Activated CD4-positive, CD25-positive, alpha-beta regulatory T cell (primary cell): Measurements from ENCODE around the gene QRICH2.
A peak's percentile ranks its signal among the peaks of the same experiment; 100 is the strongest.
"Not testable (repeated sequence)": the region's sequence is repeated elsewhere in the genome, so short reads cannot be mapped to it uniquely, and the experiment has no call there.

Experiments
- DNase-seq, 4 experiments: peaks; one replicate each; lab custom pipeline; 2025; lab: John Stamatoyannopoulos, UW

The QRICH2 gene

GRCh38 chr17:76247304-76247703 lies 60.8 kb downstream of the QRICH2 start:
- no peak for DNase-seq

- DNase-seq, result no peak
These were observed 61.7 kb downstream of the QRICH2 start for GRCh38 chr17:76246080-76247066.

GRCh38 chr17:76244721-76245120 lies 63.4 kb downstream of the QRICH2 start:
- DNase-seq, result not testable (repeated sequence)

GRCh38 chr17:76243826-76244679 lies 64.0 kb downstream of the QRICH2 start:
- DNase-seq, result no peak

- no peak for DNase-seq
These were observed 66.3 kb downstream of the QRICH2 start for GRCh38 chr17:76241691-76242255.

- DNase-seq, result no peak
These were observed 66.9 kb downstream of the QRICH2 start for GRCh38 chr17:76241204-76241538.

GRCh38 chr17:76240461-76241203 lies 67.4 kb downstream of the QRICH2 start, which contains the start of gene RNF157:
RNF157 (minus strand) TSS chr17:76240493; CDS start chr17:76240240, 253 bp downstream.
- peak in 2 of 4 experiments; percentile 53 to 56 for DNase-seq

- DNase-seq, result no peak
These were observed 68.4 kb downstream of the QRICH2 start for GRCh38 chr17:76239538-76240274.

- no peak for DNase-seq
These were observed 69.1 kb downstream of the QRICH2 start for GRCh38 chr17:76238847-76239537.

GRCh38 chr17:76237859-76238313 lies 70.2 kb downstream of the QRICH2 start:
- DNase-seq, result no peak

GRCh38 chr17:76236603-76237002 lies 71.5 kb downstream of the QRICH2 start:
- DNase-seq, result no peak

GRCh38 chr17:76235883-76236282 lies 72.2 kb downstream of the QRICH2 start:
- DNase-seq, result no peak

- no peak for DNase-seq
These were observed 73.8 kb downstream of the QRICH2 start for GRCh38 chr17:76234354-76234679.

- no peak for DNase-seq
These were observed 74.3 kb downstream of the QRICH2 start for GRCh38 chr17:76233588-76234353.

GRCh38 chr17:76232342-76232741 lies 75.7 kb downstream of the QRICH2 start:
- DNase-seq, result no peak

- DNase-seq, result not testable (repeated sequence)
These were observed 81.3 kb downstream of the QRICH2 start for GRCh38 chr17:76226749-76227148.

- not testable (repeated sequence) for DNase-seq
These were observed 82.5 kb downstream of the QRICH2 start for GRCh38 chr17:76225373-76226086.
